GM21825 (cell line): ENCODE data around the gene SENP3.

Experiments used
- ATAC-seq: cut with Tn5 transposase; IDR thresholded peaks from one replicate; pipeline ENCODE4 v1.9.1; 2021; ENCODE audit warnings: mild to moderate bottlenecking, moderate library complexity; ENCODE audit not compliant: unreplicated experiment

Gene SENP3

DNA sequence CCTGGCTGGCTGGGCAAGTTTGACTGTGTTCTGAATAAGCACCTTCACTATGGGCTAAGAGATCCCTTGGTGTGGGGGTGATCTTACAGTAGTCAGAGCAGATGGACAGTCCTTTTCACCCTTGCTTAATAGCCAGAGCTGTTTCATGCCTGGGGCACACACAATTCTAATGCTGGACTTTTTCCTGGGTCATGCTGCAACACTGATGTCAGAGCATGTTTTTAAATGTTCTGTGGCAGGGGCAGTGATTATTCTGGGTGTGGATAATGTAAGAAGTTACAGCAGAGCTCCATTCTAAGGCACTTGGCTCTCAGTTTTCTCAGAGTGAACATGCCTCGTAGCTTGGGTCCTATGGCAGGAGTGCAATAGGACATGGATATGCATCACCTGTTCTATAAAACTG, 13.8 kb downstream of the SENP3 start:
- ATAC-seq = no peak

DNA sequence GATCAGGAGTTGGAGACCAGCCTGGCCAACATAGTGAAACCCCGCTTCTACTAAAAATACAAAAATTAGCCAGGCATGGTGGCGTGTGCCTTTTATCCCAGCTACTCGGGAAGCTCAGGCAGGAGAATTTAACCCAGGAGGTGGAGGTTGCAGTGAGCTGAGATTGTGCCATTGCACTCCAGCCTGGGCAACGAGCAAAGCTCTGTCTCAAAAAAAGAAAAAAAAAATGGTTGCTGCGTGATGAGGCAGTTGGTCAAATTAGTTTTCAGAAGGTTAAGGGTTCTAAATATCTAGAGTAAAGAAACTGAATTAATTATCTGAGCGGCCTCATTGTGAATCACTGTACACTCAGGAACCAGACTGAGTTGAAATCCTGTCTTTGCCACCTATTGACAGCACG, 14.2 kb downstream of the SENP3 start:
- ATAC-seq = no peak

DNA sequence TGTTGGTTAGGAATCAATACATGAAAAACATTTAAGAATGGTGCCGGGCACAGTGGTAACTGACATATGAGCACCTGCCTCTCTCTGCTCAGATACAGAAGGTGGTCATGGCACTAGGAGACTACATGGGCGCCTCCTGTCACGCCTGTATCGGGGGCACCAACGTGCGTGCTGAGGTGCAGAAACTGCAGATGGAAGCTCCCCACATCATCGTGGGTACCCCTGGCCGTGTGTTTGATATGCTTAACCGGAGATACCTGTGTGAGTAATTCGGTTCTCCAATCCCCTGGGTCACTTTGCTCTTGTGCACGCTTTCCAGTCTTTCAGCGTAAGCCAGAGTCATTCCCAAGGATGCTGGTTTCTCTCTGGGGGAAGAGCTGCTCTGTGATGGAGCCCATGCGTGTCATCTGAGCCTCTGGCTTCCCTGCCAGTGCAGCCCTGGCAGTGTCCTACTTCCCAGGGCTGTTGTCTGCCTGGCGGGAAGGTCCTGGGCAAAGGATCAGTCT, 14.8 kb downstream of the SENP3 start:
- no peak for ATAC-seq

DNA sequence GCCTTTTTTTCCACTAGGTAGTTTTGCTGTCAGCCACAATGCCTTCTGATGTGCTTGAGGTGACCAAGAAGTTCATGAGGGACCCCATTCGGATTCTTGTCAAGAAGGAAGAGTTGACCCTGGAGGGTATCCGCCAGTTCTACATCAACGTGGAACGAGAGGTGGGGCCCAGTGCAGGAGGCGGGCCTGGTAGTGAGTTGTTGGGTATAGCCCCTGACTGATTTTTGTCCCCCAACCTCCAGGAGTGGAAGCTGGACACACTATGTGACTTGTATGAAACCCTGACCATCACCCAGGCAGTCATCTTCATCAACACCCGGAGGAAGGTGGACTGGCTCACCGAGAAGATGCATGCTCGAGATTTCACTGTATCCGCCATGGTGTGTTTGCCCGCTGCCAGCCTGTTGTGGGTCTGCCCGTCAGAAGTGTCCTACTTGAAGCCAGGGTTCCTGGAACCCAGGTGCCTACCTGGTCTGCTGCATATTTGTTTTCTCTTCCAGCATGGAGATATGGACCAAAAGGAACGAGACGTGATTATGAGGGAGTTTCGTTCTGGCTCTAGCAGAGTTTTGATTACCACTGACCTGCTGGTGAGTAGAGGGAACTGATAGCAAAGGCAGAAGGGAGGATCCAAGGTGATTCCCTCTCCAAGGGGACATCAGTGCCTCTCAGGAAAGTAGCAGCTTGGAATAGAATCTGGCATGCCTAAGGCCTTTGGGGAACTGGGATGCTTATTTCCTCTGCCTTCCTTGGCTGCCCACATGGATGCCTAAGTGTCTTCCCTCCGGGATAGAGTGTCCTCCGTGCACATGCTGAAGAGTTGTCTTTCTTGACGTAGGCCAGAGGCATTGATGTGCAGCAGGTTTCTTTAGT, 15.8 kb downstream of the SENP3 start:
- no peak for ATAC-seq

DNA sequence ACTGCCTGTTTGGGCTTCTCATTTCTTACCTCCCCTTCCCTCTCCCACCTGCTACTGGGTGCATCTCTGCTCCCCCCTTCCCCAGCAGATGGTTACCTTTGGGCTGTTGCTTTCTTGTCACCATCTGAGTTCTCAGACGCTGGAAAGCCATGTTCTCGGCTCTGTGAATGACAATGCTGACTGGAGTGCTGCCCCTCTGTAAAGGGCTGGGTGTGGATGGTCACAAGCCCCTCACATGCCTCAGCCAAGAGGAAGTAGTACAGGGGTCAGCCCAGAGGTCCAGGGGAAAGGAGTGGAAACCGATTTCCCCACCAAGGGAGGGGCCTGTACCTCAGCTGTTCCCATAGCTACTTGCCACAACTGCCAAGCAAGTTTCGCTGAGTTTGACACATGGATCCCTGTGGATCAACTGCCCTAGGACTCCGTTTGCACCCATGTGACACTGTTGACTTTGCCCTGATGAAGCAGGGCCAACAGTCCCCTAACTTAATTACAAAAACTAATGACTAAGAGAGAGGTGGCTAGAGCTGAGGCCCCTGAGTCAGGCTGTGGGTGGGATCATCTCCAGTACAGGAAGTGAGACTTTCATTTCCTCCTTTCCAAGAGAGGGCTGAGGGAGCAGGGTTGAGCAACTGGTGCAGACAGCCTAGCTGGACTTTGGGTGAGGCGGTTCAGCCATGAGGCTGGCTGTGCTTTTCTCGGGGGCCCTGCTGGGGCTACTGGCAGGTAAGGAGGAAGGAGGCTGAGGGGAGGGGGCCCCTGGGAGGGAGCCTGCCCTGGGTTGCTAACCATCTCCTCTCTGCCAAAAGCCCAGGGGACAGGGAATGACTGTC, 17.5 kb downstream of the SENP3 start, which contains the start of gene CD68:
Gene CD68, plus strand, starts transcription at position 638 of the 833 bp plus-strand sequence. Its CDS starts 40 bp downstream, at position 678.
- ATAC-seq = peak; percentile 45

DNA sequence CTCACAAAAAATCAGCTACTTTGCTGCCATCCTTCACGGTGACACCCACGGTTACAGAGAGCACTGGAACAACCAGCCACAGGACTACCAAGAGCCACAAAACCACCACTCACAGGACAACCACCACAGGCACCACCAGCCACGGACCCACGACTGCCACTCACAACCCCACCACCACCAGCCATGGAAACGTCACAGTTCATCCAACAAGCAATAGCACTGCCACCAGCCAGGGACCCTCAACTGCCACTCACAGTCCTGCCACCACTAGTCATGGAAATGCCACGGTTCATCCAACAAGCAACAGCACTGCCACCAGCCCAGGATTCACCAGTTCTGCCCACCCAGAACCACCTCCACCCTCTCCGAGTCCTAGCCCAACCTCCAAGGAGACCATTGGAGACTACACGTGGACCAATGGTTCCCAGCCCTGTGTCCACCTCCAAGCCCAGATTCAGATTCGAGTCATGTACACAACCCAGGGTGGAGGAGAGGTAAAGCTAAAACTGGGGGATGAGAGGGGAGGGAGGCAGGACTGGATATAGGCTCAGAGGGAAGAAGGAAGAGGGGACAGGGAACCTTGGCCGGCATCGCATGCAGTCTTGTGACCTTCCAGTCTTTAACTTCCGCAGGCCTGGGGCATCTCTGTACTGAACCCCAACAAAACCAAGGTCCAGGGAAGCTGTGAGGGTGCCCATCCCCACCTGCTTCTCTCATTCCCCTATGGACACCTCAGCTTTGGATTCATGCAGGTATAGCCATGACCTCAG, 18.3 kb downstream of the SENP3 start:
- ATAC-seq = no peak

DNA sequence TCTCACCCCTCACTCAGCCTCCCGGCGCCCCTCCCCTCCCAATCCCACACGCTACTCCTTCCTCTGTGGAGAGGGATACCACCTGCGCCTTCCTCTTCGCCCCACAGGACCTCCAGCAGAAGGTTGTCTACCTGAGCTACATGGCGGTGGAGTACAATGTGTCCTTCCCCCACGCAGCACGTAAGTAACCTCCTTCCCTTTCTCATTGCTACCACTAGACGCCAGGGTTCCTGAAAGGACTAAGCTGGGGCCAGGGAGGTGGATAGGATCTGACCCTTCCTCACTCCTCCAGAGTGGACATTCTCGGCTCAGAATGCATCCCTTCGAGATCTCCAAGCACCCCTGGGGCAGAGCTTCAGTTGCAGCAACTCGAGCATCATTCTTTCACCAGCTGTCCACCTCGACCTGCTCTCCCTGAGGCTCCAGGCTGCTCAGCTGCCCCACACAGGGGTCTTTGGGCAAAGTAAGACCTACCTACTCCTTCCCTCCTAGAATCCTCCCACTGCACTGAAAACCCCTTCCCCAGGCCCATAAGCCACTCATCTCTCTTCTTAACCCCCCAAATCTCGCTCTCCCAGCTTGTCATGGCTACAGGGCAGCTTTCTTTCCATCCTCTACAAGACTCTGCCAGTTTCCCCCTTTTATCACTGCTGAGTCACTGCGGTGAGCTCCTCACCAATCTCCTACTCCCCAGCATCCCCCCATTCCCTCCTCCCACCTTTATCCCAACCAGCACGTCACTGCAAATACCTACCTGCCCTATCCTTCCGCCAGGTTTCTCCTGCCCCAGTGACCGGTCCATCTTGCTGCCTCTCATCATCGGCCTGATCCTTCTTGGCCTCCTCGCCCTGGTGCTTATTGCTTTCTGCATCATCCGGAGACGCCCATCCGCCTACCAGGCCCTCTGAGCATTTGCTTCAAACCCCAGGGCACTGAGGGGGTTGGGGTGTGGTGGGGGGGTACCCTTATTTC, 19.2 kb downstream of the SENP3 start:
- ATAC-seq = no peak

DNA sequence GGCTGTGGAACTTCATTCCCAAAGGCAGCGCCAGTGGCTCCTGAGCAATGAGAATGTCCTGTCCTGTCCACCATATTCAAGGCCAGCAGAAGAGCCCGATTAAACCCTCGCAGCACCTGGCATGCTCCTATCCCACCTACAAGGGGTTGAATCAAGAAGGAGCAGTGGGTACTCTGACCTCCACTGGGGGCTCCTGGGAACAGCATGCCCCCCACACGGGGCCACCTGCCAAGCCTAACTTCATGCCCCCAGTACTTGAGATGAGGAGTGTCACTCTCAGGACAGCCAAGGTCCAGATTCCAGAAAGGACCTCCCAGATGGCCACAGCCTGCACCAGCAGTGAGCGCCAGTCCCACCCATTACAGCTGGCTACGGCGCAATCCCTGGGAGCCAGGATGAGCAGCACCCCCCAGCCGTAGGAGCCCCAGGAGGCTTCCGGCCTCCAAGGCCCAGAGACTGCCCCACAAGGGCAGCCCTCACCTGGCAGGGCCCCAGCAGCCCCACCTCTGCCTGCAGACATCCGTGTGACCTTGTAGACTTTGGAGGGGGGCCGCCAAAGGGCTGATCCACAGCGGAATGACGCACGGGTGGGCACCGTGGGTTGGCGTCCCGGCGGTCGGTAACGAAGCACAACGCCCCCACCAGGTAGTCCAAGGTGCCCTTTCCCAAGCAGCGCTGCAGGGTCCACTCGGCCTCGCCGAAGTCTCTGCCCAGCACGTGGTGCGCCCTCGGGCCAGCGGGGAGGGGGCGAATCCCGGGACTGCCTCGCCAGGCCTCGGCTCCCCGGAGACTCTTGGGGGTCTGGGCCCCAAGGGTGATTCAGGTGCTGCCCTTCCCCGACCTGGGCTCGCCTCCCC, 20.9 kb downstream of the SENP3 start:
- no peak for ATAC-seq

DNA sequence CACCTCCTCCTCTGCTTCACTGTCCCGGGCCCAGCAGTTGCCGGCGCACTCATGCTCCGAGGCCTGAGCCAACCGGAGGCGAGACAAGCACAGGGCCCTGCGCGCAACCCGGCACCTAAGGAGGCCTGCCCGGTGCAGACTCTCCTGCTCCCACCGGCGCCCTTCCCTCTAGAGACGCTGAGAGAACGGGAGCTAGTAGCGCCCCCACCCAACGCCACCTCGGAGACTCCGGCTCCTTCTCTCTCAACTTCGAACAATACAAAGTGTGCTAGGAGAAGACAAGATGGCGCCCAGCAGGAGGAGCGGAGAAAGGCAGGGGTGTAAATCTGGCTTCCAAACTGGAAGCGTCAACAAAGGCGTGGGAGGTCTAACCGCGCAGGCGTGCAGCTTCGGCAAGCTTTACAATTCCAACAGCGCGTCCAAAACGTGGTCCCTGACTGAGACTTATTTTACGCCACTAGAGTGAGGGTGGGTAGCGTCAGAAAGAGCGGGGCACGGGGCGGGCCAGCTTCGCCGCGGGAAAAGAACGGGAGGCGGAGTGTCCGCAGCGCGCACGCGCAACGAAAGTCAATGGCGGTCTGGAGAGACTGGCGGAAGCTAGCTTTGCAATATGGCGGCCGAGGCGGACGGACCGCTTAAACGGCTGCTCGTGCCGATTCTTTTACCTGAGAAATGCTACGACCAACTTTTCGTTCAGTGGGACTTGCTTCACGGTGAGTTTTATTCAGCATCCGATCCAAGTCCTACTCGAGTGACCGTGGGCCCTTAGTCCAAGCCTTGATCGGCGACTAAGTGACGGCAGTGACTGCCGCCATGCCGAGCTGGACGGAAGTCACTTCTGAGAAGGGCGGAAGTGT, 21.8 kb downstream of the SENP3 start, which contains the start of gene MPDU1:
Gene MPDU1, plus strand, starts transcription at position 600 of the 857 bp plus-strand sequence. Its CDS starts 11 bp downstream, at position 611.
- peak; percentile 48 for ATAC-seq

DNA sequence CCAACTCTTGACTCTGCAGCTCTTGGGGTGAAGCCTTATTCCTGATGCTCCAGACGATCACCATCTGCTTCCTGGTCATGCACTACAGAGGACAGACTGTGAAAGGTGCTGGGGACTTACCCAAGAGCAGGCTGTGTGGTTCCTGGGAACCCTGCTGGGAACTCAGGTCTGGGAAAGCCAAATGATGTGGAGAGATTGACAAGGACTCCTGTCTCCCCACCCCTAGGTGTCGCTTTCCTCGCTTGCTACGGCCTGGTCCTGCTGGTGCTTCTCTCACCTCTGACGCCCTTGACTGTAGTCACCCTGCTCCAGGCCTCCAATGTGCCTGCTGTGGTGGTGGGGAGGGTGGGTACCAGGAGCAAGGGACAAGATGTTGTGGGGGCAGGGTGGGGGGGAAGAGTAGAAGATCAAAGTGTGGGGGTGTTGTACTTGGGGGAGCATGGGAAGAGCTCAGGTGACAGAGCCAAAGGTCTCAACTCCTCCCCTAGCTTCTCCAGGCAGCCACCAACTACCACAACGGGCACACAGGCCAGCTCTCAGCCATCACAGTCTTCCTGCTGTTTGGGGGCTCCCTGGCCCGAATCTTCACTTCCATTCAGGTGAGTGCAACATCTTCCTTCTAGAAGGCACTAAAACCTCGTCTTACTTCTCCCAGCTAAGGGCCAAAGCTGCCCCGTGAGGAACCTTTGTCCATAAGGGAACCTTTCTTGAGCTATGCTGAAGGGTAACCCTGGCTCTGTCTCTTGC, 25.1 kb downstream of the SENP3 start:
- no peak for ATAC-seq

DNA sequence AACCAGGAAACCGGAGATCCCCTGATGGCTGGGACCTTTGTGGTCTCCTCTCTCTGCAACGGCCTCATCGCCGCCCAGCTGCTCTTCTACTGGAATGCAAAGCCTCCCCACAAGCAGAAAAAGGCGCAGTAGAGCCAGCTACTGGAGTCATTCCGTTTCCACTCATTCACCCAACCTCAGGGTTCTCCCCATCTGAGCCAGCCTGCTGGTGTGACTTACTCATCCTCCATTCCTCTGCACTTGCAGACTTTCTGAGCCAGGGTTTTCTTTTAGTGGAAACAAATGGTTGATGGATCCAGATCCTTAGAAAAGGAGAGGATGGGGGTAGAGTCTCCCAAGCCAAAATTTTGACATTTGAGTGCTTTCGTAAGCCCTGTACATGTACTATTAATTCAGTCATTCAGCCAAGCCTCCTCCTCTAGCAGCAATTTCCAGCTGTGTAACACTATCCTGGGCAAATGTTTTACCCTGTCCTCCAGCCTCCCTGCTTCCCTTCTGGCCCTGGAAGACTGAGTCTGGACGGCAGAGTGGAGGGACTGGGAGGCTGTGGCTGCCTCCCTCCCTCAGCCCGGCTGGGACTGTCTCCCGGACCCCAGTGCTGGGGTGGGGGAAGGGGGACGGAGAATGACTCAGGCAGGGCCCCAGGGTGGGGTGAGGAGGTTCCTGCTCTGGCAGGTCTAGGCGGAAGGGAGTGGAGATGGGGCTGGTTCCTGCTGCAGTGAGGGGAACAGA, 25.9 kb downstream of the SENP3 start:
- no peak for ATAC-seq

DNA sequence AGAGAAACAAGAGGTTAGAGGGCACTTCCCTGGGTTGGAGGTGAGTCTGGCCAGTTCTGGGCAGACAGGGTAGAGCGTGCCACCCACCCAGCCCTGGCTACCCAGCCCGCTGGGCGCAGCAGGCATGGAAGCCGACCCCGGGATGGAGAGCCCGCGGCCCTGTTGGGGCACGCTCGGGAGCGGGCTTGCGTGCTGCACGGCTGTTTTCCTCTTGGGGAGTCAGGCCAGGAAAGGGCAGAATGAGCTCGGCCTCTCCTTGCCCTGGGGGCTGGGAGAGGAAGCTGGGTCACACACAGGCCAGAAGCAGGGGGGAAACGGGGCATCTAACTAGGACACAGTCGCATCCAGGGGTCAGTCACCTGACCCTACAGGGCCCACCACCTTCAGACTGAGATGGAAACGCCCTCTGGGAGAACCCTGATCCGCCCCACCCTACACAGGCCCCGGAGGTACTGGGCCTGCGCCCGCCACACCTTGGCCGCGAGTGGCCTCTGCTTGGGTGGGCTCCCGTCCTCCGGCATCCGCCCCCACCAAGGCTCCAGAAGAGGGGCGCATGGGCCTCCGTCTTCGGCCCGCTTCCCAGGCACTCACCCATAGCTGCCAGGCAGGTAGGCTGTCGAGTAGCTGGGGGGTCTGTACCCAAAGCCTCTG, 27.0 kb downstream of the SENP3 start:
- no peak for ATAC-seq

DNA sequence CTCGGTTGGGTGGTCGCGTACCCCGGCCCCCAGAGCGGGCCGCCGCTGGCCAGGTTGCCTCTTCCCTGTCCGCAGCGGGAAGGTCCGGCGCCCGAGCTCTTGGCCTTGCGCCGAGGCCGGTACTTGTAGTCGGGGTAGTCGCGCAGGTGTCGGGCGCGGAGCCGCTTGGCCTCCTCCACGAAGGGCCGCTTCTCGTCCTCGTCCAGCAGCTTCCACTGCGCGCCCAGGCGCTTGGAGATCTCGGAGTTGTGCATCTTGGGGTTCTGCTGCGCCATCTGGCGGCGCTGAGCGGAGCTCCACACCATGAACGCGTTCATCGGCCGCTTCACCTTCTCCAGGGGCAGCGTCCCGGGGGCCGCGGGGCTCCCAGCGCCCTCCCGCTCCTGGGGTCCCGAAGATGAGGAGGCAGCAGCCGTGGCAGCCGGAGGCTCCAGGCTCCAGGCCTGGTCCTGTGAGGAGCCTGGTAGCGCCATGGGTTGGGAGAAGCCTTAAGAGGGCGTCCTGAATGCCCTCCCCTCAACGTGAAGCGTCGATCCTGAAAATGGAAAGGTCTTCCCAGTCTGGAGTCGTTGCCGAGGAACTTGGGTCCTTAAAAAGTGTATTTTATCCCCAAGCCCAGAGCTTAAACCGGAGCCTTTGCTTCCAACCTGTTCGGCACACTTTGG, 27.6 kb downstream of the SENP3 start:
- no peak for ATAC-seq

DNA sequence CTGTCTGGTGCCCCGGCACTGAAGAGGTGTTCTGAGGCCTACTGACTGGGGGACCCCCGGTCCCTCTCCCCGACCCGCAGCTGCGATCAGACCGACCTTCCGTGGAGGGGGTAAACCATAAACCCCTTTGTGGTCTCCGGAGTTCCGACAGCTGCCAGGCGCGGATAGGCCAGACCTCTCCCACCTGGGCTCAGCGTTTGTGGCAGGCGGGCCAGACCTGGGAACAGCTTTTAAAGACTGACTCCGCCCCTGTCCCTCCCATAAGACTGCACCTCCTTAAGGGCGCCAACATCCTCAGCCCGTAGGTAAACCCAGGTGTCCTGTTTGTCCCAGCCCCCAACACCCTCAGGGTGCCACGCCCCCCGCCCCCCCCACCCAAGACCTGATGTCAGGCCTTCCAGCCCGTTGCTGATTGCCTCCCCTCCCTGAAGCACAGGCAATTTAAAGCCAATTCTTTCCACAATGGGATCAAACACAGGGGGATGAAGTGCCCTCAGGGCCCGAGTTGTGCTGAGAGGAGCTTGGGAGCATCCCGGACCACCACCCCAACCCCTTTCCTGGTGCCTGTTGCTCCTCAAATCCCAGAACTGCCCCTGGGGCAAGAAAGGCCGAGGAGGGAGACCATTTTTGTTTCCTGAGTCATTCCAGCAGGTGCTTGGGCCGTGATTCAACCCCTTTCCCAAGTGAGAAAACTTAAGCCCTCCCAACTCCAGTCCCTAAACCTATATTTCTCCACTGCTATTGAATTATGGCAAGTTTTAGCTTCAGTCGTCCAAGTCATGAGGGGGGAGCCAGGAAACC, 28.4 kb downstream of the SENP3 start, which contains the start of gene SOX15:
Gene SOX15, minus strand, starts transcription at position 204 of the 801 bp plus-strand sequence. CDS start 418 bp downstream, outside the sequence.
- ATAC-seq = no peak
